Measurements from ENCODE around the gene FBXL16. TPM values are rescaled to one million over a fixed set of nuclear protein-coding genes. Genes with fewer than 3 reads are reported as not detected.
A peak's percentile ranks its signal among the peaks of the same experiment; 100 is the strongest.

The FBXL16 gene
- total and polyA plus RNA-seq, 2 of the 13 experiments (the other 11 are each of a cell fraction or from before 2014, with no cell fraction given) = 0.22 to 2.0 TPM

- TF ChIP-seq, protein P1, sequence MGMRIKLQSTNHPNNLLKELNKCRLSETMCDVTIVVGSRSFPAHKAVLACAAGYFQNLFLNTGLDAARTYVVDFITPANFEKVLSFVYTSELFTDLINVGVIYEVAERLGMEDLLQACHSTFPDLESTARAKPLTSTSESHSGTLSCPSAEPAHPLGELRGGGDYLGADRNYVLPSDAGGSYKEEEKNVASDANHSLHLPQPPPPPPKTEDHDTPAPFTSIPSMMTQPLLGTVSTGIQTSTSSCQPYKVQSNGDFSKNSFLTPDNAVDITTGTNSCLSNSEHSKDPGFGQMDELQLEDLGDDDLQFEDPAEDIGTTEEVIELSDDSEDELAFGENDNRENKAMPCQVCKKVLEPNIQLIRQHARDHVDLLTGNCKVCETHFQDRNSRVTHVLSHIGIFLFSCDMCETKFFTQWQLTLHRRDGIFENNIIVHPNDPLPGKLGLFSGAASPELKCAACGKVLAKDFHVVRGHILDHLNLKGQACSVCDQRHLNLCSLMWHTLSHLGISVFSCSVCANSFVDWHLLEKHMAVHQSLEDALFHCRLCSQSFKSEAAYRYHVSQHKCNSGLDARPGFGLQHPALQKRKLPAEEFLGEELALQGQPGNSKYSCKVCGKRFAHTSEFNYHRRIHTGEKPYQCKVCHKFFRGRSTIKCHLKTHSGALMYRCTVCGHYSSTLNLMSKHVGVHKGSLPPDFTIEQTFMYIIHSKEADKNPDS (CRISPR knock-in tag; IDR thresholded peaks at IDR 0.05) = no peak
- TF ChIP-seq ZNF839 (CRISPR knock-in tag; IDR thresholded peaks at IDR 0.05; ENCODE audit: borderline replicate concordance) (peak; percentile 32; the same call in 1 of the 2 replicates), ZNF367 (CRISPR knock-in tag; IDR thresholded peaks at IDR 0.05; ENCODE audit: borderline replicate concordance) (no peak), ZKSCAN5 (CRISPR knock-in tag; IDR thresholded peaks at IDR 0.05) (no peak), YEATS4 (CRISPR knock-in tag; IDR thresholded peaks at IDR 0.05; ENCODE audit: borderline replicate concordance) (peak; percentile 70), ZFX (CRISPR knock-in tag; IDR thresholded peaks at IDR 0.05; ENCODE audit: low read depth) (peak; percentile 87), PRMT3 (CRISPR knock-in tag; IDR thresholded peaks at IDR 0.05; ENCODE audit: borderline replicate concordance, low read depth) (no peak), EP300 (IDR thresholded peaks at IDR 0.05; ENCODE audit: low read depth in 2 of 2, low read length in 2 of 2) (no peak), EP300 (CRISPR knock-in tag; IDR thresholded peaks at IDR 0.05; ENCODE audit: borderline replicate concordance) (no peak), IRF2 (CRISPR knock-in tag; IDR thresholded peaks at IDR 0.05) (peak; percentile 65; the same call in 1 of the 2 replicates), ZNF20 (CRISPR knock-in tag; IDR thresholded peaks at IDR 0.05) (no peak), DNMT3B (CRISPR knock-in tag; conservative IDR thresholded peaks at IDR 0.05) (no peak), ZBTB34 (CRISPR knock-in tag; IDR thresholded peaks at IDR 0.05) (no peak), ZBTB44 (CRISPR knock-in tag; IDR thresholded peaks at IDR 0.05) (no peak)
- TF ChIP-seq, protein P2, sequence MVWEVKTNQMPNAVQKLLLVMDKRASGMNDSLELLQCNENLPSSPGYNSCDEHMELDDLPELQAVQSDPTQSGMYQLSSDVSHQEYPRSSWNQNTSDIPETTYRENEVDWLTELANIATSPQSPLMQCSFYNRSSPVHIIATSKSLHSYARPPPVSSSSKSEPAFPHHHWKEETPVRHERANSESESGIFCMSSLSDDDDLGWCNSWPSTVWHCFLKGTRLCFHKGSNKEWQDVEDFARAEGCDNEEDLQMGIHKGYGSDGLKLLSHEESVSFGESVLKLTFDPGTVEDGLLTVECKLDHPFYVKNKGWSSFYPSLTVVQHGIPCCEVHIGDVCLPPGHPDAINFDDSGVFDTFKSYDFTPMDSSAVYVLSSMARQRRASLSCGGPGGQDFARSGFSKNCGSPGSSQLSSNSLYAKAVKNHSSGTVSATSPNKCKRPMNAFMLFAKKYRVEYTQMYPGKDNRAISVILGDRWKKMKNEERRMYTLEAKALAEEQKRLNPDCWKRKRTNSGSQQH (CRISPR knock-in tag; IDR thresholded peaks at IDR 0.05; ENCODE audit: low read depth) = no peak
- TF ChIP-seq, protein P3, sequence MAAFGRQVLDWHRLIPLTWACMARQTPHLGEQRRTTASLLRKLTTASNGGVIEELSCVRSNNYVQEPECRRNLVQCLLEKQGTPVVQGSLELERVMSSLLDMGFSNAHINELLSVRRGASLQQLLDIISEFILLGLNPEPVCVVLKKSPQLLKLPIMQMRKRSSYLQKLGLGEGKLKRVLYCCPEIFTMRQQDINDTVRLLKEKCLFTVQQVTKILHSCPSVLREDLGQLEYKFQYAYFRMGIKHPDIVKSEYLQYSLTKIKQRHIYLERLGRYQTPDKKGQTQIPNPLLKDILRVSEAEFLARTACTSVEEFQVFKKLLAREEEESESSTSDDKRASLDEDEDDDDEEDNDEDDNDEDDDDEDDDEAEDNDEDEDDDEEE (CRISPR knock-in tag; IDR thresholded peaks at IDR 0.05) = no peak; the same call in 1 of the 2 replicates
- TF ChIP-seq, protein P4, sequence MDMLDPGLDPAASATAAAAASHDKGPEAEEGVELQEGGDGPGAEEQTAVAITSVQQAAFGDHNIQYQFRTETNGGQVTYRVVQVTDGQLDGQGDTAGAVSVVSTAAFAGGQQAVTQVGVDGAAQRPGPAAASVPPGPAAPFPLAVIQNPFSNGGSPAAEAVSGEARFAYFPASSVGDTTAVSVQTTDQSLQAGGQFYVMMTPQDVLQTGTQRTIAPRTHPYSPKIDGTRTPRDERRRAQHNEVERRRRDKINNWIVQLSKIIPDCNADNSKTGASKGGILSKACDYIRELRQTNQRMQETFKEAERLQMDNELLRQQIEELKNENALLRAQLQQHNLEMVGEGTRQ (IDR thresholded peaks at IDR 0.05; ENCODE audit: low read depth, low read length) = no peak
- TF ChIP-seq, protein P4 (CRISPR knock-in tag; IDR thresholded peaks at IDR 0.05; ENCODE audit: borderline replicate concordance) = no peak
These were observed 26.5 kb downstream of the FBXL16 start (continued) for GRCh38 chr16:678858-679813.
